ENCODE results near the gene GGPS1.

GGPS1 gene

DNA sequence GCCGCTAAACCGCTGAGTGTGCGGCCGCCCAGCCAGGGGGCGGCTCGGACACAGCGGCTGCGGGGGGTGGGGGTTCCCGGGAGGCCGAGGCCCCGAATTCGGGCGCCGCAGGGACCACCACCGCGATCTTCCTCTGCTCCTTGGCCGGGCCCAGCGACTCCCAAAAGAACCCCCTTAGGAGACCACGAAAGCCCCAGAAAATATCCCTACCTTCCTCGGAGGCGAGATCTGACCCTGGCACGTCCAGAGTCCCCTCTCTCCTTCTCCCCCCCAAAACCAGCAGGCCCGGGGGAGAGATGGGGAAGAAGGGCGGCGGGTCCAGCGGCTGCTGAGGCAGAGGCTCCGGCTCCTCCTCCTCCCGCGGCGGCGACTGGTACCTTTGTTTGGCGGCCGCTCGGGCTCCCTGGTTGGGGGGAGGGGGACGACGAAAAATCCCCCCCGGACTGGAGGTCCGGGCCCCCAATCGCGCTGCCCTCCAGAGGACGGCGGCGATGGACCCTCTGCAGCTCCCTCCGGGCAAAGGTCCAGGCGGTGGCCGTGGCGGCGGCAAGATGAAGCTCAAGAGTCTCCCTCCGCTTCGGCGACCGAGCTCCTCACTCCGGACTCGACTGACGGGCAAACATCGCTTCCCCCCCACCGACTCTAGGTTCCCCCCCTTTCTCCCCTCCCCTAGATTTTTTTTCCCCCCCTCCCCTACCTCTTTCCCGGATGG, 655 bp upstream of the GGPS1 start, which contains the start of gene ARID4B:
Gene ARID4B, minus strand, starts transcription at position 621 of the 712 bp plus-strand sequence. CDS start 1,260 bp downstream, outside the sequence.
- no peak for TF ChIP-seq MYC (IDR thresholded peaks at IDR 0.05; ENCODE audit: low read depth, low read length)
- TF ChIP-seq POLR2A (IDR thresholded peaks at IDR 0.05; ENCODE audit: extremely low read depth, insufficient read length) = peak; percentile 31
- peak within 1 kb of the TSS; percentile 94 for H3K4me3 ChIP-seq (ENCODE audit: low read depth, low read length)
- no peak for DNase-seq (ENCODE audit: low read depth)

DNA sequence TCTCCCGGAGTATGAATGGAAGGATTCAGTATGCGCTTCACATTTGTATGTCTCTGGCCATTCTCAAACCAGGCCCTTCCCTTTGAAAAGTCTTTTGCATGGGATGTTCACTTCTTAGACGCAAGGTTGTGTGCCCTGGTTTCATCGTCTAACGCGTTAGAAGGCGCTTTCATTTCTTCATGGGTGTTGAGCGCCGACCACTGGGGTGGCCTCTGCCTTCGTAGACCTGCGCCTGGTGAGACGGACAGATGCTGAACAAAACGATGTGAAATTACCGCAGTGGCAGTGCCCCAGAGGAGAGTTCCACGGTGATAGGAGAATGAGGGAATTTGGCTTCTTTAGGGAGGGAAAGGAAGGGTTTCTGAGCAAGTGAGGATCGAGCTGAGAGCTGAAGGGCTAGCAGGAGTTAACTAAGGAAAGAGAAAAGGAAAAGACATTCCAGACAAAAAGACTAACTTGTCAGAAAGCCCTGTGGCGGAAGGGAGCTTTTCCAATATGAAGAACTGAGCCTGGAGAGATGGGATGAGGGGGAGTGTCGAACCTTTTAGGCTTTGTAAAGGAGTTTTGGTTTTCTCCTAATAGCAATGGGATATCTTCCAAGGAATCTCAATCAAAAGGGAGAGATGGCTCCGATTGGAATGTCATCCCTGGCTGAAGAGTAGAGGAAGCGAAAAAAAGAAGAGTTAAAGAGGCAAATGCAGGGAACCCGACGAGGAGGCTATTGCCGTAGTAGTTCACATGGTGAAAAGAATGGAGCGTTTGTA, 951 bp downstream of the GGPS1 start:
- H3K4me3 ChIP-seq (ENCODE audit: low read depth, low read length) = peak overlapping the region; percentile 94
- TF ChIP-seq, protein P1, sequence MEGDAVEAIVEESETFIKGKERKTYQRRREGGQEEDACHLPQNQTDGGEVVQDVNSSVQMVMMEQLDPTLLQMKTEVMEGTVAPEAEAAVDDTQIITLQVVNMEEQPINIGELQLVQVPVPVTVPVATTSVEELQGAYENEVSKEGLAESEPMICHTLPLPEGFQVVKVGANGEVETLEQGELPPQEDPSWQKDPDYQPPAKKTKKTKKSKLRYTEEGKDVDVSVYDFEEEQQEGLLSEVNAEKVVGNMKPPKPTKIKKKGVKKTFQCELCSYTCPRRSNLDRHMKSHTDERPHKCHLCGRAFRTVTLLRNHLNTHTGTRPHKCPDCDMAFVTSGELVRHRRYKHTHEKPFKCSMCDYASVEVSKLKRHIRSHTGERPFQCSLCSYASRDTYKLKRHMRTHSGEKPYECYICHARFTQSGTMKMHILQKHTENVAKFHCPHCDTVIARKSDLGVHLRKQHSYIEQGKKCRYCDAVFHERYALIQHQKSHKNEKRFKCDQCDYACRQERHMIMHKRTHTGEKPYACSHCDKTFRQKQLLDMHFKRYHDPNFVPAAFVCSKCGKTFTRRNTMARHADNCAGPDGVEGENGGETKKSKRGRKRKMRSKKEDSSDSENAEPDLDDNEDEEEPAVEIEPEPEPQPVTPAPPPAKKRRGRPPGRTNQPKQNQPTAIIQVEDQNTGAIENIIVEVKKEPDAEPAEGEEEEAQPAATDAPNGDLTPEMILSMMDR (IDR thresholded peaks at IDR 0.05; ENCODE audit: low read depth, low read length) = no peak
- no peak for TF ChIP-seq POLR2A (IDR thresholded peaks at IDR 0.05; ENCODE audit: extremely low read depth, insufficient read length)
- TF ChIP-seq, protein P2, sequence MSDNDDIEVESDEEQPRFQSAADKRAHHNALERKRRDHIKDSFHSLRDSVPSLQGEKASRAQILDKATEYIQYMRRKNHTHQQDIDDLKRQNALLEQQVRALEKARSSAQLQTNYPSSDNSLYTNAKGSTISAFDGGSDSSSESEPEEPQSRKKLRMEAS (IDR thresholded peaks at IDR 0.05; ENCODE audit: low read depth, low read length) = no peak
- TF ChIP-seq MYC (IDR thresholded peaks at IDR 0.05; ENCODE audit: low read depth, low read length) = no peak
- peak; percentile 70 for DNase-seq (ENCODE audit: low read depth)

DNA sequence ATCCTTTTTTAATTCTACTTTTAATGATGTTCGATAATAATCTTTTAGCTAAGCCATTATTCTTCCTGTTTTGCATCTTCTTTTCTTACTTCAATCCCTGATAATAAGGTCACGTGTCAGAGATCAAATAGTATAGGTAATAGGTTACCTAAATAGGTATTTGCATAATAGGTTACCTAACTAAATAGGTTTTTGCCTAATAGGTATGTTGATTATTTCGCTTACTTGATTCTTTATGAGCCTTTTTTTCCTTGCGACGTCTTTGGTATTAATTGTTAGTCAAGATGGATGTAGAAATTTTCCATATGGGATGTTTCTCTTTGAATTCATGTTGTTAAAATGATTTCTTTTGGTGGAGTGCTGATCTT, 2.5 kb downstream of the GGPS1 start:
- DNase-seq (ENCODE audit: low read depth) = no peak
- peak overlapping the region; percentile 94 for H3K4me3 ChIP-seq (ENCODE audit: low read depth, low read length)
- TF ChIP-seq MYC (IDR thresholded peaks at IDR 0.05; ENCODE audit: low read depth, low read length) (no peak), POLR2A (IDR thresholded peaks at IDR 0.05; ENCODE audit: extremely low read depth, insufficient read length) (no peak)
- TF ChIP-seq, protein P1 (IDR thresholded peaks at IDR 0.05; ENCODE audit: low read depth, low read length) = no peak
- TF ChIP-seq, protein P2 (IDR thresholded peaks at IDR 0.05; ENCODE audit: low read depth, low read length) = no peak

DNA sequence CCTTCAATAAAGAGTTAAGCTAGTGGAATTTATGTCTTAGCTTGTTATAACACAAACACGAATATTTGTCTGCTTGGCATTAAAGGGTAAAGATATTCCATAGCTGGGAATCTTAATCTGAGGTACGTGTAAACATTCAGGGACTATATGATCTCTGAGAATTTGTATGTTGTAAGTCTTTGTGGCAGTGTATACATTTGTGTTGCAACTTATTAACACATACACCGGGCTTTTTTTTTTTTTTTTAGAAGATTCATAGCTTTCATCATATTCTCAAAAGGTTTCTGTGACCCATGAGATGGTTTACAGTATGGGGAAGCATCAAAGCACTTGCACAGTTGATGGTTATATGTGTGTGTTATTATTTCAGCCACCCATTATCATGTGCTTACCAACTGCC, 3.0 kb downstream of the GGPS1 start:
- TF ChIP-seq MYC (IDR thresholded peaks at IDR 0.05; ENCODE audit: low read depth, low read length) (no peak), POLR2A (IDR thresholded peaks at IDR 0.05; ENCODE audit: extremely low read depth, insufficient read length) (no peak)
- TF ChIP-seq, protein P2 (IDR thresholded peaks at IDR 0.05; ENCODE audit: low read depth, low read length) = no peak
- TF ChIP-seq, protein P1 (IDR thresholded peaks at IDR 0.05; ENCODE audit: low read depth, low read length) = no peak
- peak overlapping the region; percentile 94 for H3K4me3 ChIP-seq (ENCODE audit: low read depth, low read length)
- DNase-seq (ENCODE audit: low read depth) = peak; percentile 18

DNA sequence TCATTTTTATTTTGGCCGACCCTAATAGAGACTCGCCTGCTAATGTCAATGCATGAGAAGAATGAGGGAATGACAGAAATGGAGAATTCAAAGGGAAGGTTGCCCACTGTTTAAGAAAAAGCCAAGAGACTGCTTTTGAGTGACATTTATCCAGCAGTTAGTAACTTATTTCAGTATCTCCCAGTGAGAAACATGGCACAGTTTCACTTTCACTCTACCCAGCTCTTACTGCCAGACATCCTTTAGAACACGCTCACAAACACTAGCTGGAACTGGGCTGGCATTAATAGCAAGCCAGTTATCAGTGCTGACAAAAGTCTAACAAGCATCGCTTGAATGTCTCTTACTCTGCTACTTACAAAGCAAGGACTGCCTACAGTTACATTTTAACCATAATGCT, 8.5 kb downstream of the GGPS1 start:
- no peak for DNase-seq (ENCODE audit: low read depth)
- H3K4me3 ChIP-seq (ENCODE audit: low read depth, low read length) = no peak overlapping the region
- TF ChIP-seq, protein P1 (IDR thresholded peaks at IDR 0.05; ENCODE audit: low read depth, low read length) = no peak
- no peak for TF ChIP-seq MYC (IDR thresholded peaks at IDR 0.05; ENCODE audit: low read depth, low read length)
- TF ChIP-seq, protein P2 (IDR thresholded peaks at IDR 0.05; ENCODE audit: low read depth, low read length) = no peak
- no peak for TF ChIP-seq POLR2A (IDR thresholded peaks at IDR 0.05; ENCODE audit: extremely low read depth, insufficient read length)

DNA sequence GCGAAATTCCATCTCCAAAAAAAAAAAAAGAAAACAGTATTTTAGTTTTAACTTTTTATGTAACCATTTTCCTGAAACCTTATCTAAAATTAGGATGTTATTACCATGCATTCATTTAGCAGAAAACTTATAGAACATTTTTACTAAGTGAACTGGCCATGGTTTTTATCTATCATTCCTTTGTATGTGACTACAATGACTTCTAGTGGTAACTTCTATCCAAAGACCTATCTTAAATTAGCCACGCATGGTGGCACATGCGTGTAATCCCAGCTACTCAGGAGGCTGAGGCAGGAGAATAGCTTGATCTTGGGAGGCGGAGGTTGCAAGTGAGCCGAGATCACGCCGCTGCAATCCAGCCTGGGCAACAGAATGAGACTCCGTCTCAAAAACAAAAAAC, 11.4 kb downstream of the GGPS1 start:
- H3K4me3 ChIP-seq (ENCODE audit: low read depth, low read length) = no peak overlapping the region
- no peak for DNase-seq (ENCODE audit: low read depth)
- TF ChIP-seq POLR2A (IDR thresholded peaks at IDR 0.05; ENCODE audit: extremely low read depth, insufficient read length) (no peak), MYC (IDR thresholded peaks at IDR 0.05; ENCODE audit: low read depth, low read length) (no peak)
- TF ChIP-seq, protein P2 (IDR thresholded peaks at IDR 0.05; ENCODE audit: low read depth, low read length) = no peak
- TF ChIP-seq, protein P1 (IDR thresholded peaks at IDR 0.05; ENCODE audit: low read depth, low read length) = no peak
